Activated T-cell treated with anti-CD3 and anti-CD28 coated beads for 1 hour (primary cell): Measurements from ENCODE around the gene CCKAR.

Source experiments
- DNase-seq: peaks from one replicate; pipeline ENCODE4 v3.0.0-alpha.2; 2020; ENCODE audit warnings: low read depth

CCKAR gene

GRCh38 chr4:26489101-26489985 is 941 bp downstream of the CCKAR start:
- no peak for DNase-seq

GRCh38 chr4:26485684-26486083 is 4.6 kb downstream of the CCKAR start:
- DNase-seq = no peak

GRCh38 chr4:26484516-26484915 is 5.8 kb downstream of the CCKAR start:
- DNase-seq = no peak

GRCh38 chr4:26484032-26484515 is 6.2 kb downstream of the CCKAR start:
- no peak for DNase-seq

- DNase-seq = no peak
These were observed 7.5 kb downstream of the CCKAR start for GRCh38 chr4:26482508-26483462.

GRCh38 chr4:26478330-26478729 is 12.0 kb downstream of the CCKAR start:
- no peak for DNase-seq

GRCh38 chr4:26476545-26476944 is 13.7 kb downstream of the CCKAR start:
- DNase-seq = no peak

GRCh38 chr4:26475716-26476115 is 14.6 kb downstream of the CCKAR start:
- no peak for DNase-seq

- no peak for DNase-seq
These were observed 15.7 kb downstream of the CCKAR start for GRCh38 chr4:26474551-26474950.

GRCh38 chr4:26473893-26474292 is 16.4 kb downstream of the CCKAR start:
- no peak for DNase-seq

GRCh38 chr4:26471890-26472289 is 18.4 kb downstream of the CCKAR start:
- DNase-seq = no peak

- DNase-seq = no peak
These were observed 21.3 kb downstream of the CCKAR start for GRCh38 chr4:26468977-26469376.

- no peak for DNase-seq
These were observed 21.9 kb downstream of the CCKAR start for GRCh38 chr4:26468283-26468949.

GRCh38 chr4:26467724-26468123 is 22.6 kb downstream of the CCKAR start:
- no peak for DNase-seq

- no peak for DNase-seq
These were observed 23.6 kb downstream of the CCKAR start for GRCh38 chr4:26466578-26467270.

- no peak for DNase-seq
These were observed 25.7 kb downstream of the CCKAR start for GRCh38 chr4:26464420-26465095.

GRCh38 chr4:26463386-26463785 is 26.9 kb downstream of the CCKAR start:
- no peak for DNase-seq

GRCh38 chr4:26462874-26463273 is 27.4 kb downstream of the CCKAR start:
- no peak for DNase-seq

GRCh38 chr4:26459756-26460530 is 30.3 kb downstream of the CCKAR start:
- DNase-seq = no peak
